GM19043 (cell line): ENCODE measurements around the gene TNNI3K.

Source experiments
- ATAC-seq: cut with Tn5 transposase; IDR thresholded peaks from one replicate; pipeline ENCODE4 v1.9.1; 2021; ENCODE audit warnings: low read depth; ENCODE audit not compliant: unreplicated experiment

TNNI3K gene

GRCh38 chr1:74280642-74281396, 45.6 kb downstream of the TNNI3K start:
- no peak for ATAC-seq

DNA sequence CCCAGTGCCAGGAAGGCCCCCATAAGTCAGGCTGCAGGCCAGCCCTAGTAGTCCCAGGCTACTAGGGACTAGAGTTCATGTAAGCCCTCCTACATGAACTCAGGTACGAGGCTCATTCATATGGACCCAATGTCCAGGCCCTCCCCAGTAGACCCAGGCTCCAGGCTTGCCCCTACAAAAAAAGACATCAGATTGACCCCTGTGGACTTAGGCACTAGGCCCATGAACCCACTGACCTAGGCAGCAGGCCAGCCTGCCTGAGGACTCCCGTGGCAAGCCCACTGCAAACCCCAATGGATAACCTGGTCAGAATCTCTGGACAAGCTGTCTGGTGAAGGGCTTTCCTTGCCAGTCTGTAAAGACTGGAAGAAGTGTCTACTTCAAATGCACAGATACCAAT, 51.2 kb downstream of the TNNI3K start:
- no peak for ATAC-seq

DNA sequence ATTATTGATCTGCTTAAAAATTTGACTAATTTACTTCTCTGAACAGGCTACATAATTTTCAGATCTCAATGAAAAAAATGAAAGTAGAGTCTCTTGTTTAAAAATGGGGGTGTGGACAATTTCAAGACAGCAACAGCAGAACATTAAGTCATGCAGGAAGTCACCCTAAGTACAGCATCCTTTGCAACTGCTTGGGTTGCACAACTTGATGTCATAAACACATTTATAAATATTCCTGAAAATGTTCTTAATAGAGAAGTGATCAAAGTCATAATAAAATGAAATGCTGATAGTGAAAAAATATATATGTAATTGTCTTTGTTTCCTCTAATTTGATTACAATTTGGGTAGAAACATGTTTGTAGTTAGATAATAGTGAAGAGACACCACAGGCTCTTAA, 79.3 kb downstream of the TNNI3K start:
- no peak for ATAC-seq

DNA sequence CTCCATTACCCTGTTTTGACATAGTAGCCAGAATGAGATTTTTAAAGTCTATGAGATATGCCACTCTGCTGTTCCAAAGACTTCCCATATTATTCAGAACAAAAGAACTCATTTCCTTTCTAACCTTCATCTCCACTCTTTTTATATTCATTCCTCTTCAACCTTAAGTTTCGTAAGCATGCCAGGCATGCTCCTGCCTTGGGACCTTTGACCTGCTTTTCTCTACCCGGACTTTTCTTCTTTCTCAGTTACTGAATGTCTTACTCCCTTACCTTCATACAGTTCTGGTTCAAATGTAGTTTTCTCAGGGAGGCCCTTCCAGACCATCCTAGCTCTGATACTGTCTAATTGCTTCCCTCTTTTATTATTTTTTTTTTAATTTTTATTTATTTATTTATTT, 81.1 kb downstream of the TNNI3K start:
- ATAC-seq = no peak

GRCh38 chr1:74317663-74318062, 82.5 kb downstream of the TNNI3K start:
- no peak for ATAC-seq

- ATAC-seq = no peak
Measured at GRCh38 chr1:74323937-74324473, 88.8 kb downstream of the TNNI3K start.

DNA sequence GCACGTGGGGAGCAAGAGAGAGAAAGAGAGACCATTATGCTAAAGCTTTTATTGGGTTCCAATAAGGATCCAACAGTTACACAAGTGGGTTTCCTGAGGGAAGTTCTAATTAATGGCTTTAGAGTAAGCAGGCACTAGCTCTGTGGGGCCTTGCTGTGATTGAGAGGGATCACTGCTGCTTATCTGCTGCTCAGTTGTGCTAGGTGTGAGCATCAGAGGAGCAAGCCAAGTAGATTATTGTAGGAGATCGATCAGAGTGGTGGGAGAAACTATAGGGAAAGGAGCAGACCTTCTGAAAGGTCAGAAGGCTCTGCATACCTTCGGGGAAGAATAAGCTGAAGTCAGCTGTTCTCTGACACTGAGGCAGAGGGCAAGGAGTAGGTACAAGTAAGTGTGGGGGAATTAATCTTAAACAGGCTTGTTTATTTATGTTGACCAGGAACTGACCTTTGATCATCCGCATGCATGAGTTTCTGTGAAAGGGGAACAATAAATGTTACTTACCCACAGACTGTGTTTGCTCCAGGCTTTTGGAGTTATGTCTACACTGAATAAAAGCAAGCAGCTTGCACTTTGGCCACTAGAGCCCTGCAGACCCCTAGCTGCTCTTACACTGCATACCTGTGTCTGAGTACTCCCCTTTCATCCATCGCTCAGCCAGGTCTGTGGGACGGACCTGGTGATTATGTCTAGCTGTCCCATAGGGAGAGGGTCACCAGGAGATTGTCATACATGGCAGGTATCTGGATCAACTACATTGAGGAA, 89.7 kb downstream of the TNNI3K start:
- ATAC-seq = no peak

GRCh38 chr1:74328851-74329250, 93.7 kb downstream of the TNNI3K start:
- ATAC-seq = no peak

GRCh38 chr1:74333244-74333643, 98.1 kb downstream of the TNNI3K start:
- ATAC-seq = no peak

GRCh38 chr1:74334147-74334546, 99.0 kb downstream of the TNNI3K start:
- no peak for ATAC-seq

- ATAC-seq = no peak
Measured at GRCh38 chr1:74340656-74341055, 105.5 kb downstream of the TNNI3K start.

DNA sequence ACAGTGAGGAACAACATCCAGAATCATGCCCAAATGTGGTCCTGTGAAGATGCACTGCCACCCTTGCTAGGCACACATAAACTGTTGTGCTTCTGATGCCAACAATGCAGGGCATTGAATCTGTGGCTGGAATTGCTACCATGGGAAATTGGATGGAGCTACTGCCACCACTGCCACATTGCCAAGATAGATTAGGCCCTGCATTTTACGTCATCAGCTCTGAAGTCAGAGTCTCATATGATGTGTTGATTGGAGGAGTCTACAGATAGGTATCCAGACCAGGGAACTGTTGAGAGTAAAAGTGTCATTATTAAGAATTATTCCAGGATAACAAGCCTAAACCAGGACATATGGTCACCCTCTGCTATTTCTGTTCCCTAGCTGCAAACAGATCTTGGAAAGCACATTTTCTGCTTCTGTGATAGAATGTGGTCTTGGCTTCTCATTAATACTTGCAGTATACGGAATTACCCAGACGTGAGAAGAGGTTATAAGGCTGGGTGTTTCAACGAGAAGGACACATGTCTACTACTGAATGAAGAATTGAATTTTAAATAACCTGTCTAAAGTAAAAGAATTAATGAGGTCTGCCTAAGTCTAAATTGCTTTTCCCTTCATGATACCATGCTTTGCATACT, 106.6 kb downstream of the TNNI3K start:
- ATAC-seq = no peak

- no peak for ATAC-seq
Measured at GRCh38 chr1:74343216-74343615, 108.0 kb downstream of the TNNI3K start.

DNA sequence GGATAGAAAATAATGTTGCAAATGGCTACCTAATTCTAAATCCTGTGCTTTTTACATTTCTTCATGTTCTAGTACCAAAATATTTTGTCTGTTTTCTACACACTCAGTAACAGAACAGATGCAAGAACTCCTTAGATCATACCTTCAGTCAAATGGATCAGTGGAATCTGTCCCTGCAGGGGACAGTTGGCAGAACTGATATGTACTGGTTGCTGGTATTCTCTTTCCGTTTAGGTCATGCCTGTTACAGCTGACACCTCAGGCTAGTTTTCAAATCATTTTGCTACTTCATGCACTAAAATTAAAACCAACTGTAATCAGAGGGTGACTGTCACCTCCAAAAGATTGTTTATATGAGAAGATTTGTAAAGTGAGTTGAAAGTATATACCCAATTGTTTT, 109.2 kb downstream of the TNNI3K start:
- ATAC-seq = no peak

GRCh38 chr1:74356493-74356892, 121.3 kb downstream of the TNNI3K start:
- no peak for ATAC-seq

DNA sequence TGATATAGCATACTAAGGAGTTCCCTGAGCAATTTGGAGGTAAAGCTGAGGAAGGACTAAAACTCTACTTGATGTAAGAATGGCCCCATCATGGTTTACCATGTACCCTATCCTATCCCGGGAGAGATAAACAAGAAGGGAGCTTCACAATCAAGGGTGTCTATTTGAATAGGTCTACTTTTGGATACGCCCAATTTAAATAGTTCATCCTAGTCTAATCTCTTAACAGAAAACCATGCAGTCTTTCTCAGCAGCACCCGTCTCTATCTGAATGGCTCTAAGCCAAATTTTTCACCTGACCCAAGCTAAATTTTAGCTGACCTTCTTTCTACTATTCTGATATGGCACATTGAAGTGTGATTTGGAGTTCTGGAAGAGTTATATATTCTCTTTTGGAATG, 122.0 kb downstream of the TNNI3K start:
- ATAC-seq = no peak

DNA sequence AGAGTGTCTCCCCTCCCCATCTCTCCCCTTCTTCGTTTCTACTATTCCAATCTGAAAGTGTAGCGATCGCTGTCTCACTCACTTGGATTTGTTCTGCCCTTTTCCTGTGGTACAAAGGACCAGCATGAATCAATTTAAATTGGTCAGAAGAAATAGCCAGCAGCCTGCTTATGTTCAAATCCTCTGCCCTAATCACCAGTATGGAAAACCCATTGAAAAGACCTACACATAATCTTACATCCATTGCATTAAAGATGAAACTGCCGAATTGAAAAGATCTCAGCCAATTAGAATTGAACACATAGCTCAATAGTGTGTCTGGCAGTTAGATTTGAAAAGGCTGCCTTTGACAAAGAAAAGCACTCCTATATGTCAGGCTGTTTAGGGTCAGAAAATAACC, 122.6 kb downstream of the TNNI3K start:
- ATAC-seq = no peak

GRCh38 chr1:74362691-74363090, 127.5 kb downstream of the TNNI3K start:
- ATAC-seq = no peak

DNA sequence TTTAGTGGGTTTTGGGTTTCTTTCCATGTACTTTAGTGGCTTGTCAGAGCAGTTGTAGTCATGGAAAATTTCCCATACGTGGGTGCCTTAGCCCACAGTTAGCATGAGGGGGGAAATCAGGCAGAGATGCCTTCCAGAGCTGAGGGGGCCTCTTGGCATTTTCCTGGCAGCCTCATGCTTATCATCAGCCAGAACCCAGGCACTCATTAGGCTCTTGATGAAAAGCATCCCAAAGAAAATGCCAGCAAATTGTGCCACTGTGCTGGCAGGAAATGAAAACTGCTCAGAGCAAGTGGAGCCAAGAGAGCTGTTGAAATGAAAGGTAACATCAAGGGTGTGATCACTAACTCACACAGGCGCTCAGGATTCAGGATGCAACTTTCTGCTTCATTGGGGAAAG, 128.0 kb downstream of the TNNI3K start:
- ATAC-seq = no peak

- ATAC-seq = no peak
Measured at GRCh38 chr1:74367175-74367813, 132.1 kb downstream of the TNNI3K start.

GRCh38 chr1:74368335-74368734, 133.1 kb downstream of the TNNI3K start:
- ATAC-seq = no peak
